ENCODE results near the gene SLC25A47.
"Not testable (repeated sequence)": the region's sequence is repeated elsewhere in the genome, so short reads cannot be mapped to it uniquely, and the experiment has no call there.

SLC25A47 gene

GRCh38 chr14:100287202-100287997 is 35.7 kb upstream of the SLC25A47 start:
- Histone ChIP-seq H3K23ac (ENCODE audit: low read length in 2 of 2) (no peak overlapping the region), H3K4me3 (ENCODE audit: insufficient read depth in 1 of 2, low read depth in 1 of 2, low read length in 2 of 2) (no peak overlapping the region), H3K27me3 (ENCODE audit: control insufficient read depth in 1 of 2, insufficient read depth in 1 of 2, low read length in 2 of 2) (no peaks in the 10 kb centered on the region), H3K14ac (ENCODE audit: low read length in 2 of 2) (no peak overlapping the region), H4K8ac (ENCODE audit: low read length) (no peak overlapping the region), H2AFZ (ENCODE audit: low read depth, low read length) (no peak overlapping the region), H2AK5ac (ENCODE audit: low read length, severe bottlenecking) (no peak overlapping the region), H3K79me1 (replicated peaks; ENCODE audit: low read length, poor library complexity, severe bottlenecking) (peaks cover 42% of the 10 kb centered on the region), H3K4ac (ENCODE audit: low read depth in 1 of 2, low read length in 2 of 2) (no peak overlapping the region), H3K4me1 (ENCODE audit: control insufficient read depth, insufficient read depth, low read depth, low read length) (peaks cover 44% of the 10 kb centered on the region), H3K9ac (ENCODE audit: low read length) (no peak overlapping the region), H2BK120ac (ENCODE audit: low read depth, low read length) (no peak overlapping the region), H3K27ac (ENCODE audit: low read length, poor library complexity, severe bottlenecking) (no peak overlapping the region), H3K36me3 (ENCODE audit: control insufficient read depth in 1 of 2, insufficient read depth in 2 of 2, low read depth in 1 of 2, low read length in 2 of 2) (peaks cover 16 to 39% of the 10 kb centered on the region in 2 experiments), H3K18ac (ENCODE audit: low read depth in 1 of 2, low read length in 2 of 2) (no peak overlapping the region), H3K4me2 (ENCODE audit: low read length, poor library complexity, severe bottlenecking) (no peak overlapping the region), H2BK12ac (ENCODE audit: low read length in 2 of 2) (no peak overlapping the region), H2BK15ac (ENCODE audit: low read depth, poor library complexity, severe bottlenecking) (no peak overlapping the region), H2BK5ac (ENCODE audit: low read depth, low read length, poor library complexity, severe bottlenecking) (no peak overlapping the region), H4K91ac (ENCODE audit: low read length) (no peak overlapping the region), H3K9me3 (ENCODE audit: control insufficient read depth, low read length) (no peaks in the 10 kb centered on the region)
- WGBS = 71% methylated on average over 9 of the region's 12 CpGs
- no peak for DNase-seq

GRCh38 chr14:100287998-100288295 is 35.2 kb upstream of the SLC25A47 start:
- H2BK120ac ChIP-seq (ENCODE audit: low read depth, low read length); H2AK5ac ChIP-seq (ENCODE audit: low read length, severe bottlenecking); H2BK5ac ChIP-seq (ENCODE audit: low read depth, low read length, poor library complexity, severe bottlenecking); H4K91ac ChIP-seq (ENCODE audit: low read length); H3K14ac ChIP-seq (ENCODE audit: low read length in 2 of 2); H2AFZ ChIP-seq (ENCODE audit: low read depth, low read length); H2BK12ac ChIP-seq (ENCODE audit: low read length in 2 of 2); H3K4me2 ChIP-seq (ENCODE audit: low read length, poor library complexity, severe bottlenecking); H3K9ac ChIP-seq (ENCODE audit: low read length); H3K23ac ChIP-seq (ENCODE audit: low read length in 2 of 2); H3K4ac ChIP-seq (ENCODE audit: low read depth in 1 of 2, low read length in 2 of 2); H3K4me3 ChIP-seq (ENCODE audit: insufficient read depth in 1 of 2, low read depth in 1 of 2, low read length in 2 of 2); H3K18ac ChIP-seq (ENCODE audit: low read depth in 1 of 2, low read length in 2 of 2); H3K27ac ChIP-seq (ENCODE audit: low read length, poor library complexity, severe bottlenecking); DNase-seq; H3K9me3 ChIP-seq (ENCODE audit: control insufficient read depth, low read length); H3K27me3 ChIP-seq (ENCODE audit: control insufficient read depth in 1 of 2, insufficient read depth in 1 of 2, low read length in 2 of 2); H4K8ac ChIP-seq (ENCODE audit: low read length); H2BK15ac ChIP-seq (ENCODE audit: low read depth, poor library complexity, severe bottlenecking): not testable (repeated sequence)
- 97% methylated on average over 7 of the region's 8 CpGs for WGBS
- Histone ChIP-seq H3K36me3 (ENCODE audit: control insufficient read depth in 1 of 2, insufficient read depth in 2 of 2, low read depth in 1 of 2, low read length in 2 of 2) (peaks cover 18 to 42% of the 10 kb centered on the region in 2 experiments), H3K79me1 (replicated peaks; ENCODE audit: low read length, poor library complexity, severe bottlenecking) (peaks cover 45% of the 10 kb centered on the region), H3K4me1 (ENCODE audit: control insufficient read depth, insufficient read depth, low read depth, low read length) (peaks cover 44% of the 10 kb centered on the region)

- no peak overlapping the region for H3K18ac ChIP-seq (ENCODE audit: low read depth in 1 of 2, low read length in 2 of 2)
- H3K4me3 ChIP-seq (ENCODE audit: insufficient read depth in 1 of 2, low read depth in 1 of 2, low read length in 2 of 2) = no peak overlapping the region
- peaks cover 50% of the 10 kb centered on the region for H3K79me1 ChIP-seq (replicated peaks; ENCODE audit: low read length, poor library complexity, severe bottlenecking)
- H3K27me3 ChIP-seq (ENCODE audit: control insufficient read depth in 1 of 2, insufficient read depth in 1 of 2, low read length in 2 of 2) = no peaks in the 10 kb centered on the region
- no peak overlapping the region for H3K9ac ChIP-seq (ENCODE audit: low read length)
- no peak overlapping the region for H2BK12ac ChIP-seq (ENCODE audit: low read length in 2 of 2)
- H4K8ac ChIP-seq (ENCODE audit: low read length) = no peak overlapping the region
- H3K36me3 ChIP-seq (ENCODE audit: control insufficient read depth in 1 of 2, insufficient read depth in 2 of 2, low read depth in 1 of 2, low read length in 2 of 2) = peaks cover 18 to 45% of the 10 kb centered on the region in 2 experiments
- no peaks in the 10 kb centered on the region for H3K9me3 ChIP-seq (ENCODE audit: control insufficient read depth, low read length)
- no peak overlapping the region for H4K91ac ChIP-seq (ENCODE audit: low read length)
- H2BK15ac ChIP-seq (ENCODE audit: low read depth, poor library complexity, severe bottlenecking) = no peak overlapping the region
- 88% methylated on average over 12 of the region's 12 CpGs for WGBS
- no peak overlapping the region for H3K4ac ChIP-seq (ENCODE audit: low read depth in 1 of 2, low read length in 2 of 2)
- DNase-seq = no peak
- H3K27ac ChIP-seq (ENCODE audit: low read length, poor library complexity, severe bottlenecking) = no peak overlapping the region
- H3K4me2 ChIP-seq (ENCODE audit: low read length, poor library complexity, severe bottlenecking) = no peak overlapping the region
- no peak overlapping the region for H2AK5ac ChIP-seq (ENCODE audit: low read length, severe bottlenecking)
- H2BK5ac ChIP-seq (ENCODE audit: low read depth, low read length, poor library complexity, severe bottlenecking) = no peak overlapping the region
- H3K4me1 ChIP-seq (ENCODE audit: control insufficient read depth, insufficient read depth, low read depth, low read length) = peaks cover 47% of the 10 kb centered on the region
- no peak overlapping the region for H3K14ac ChIP-seq (ENCODE audit: low read length in 2 of 2)
- H2BK120ac ChIP-seq (ENCODE audit: low read depth, low read length) = no peak overlapping the region
- no peak overlapping the region for H2AFZ ChIP-seq (ENCODE audit: low read depth, low read length)
- H3K23ac ChIP-seq (ENCODE audit: low read length in 2 of 2) = no peak overlapping the region
Measured at GRCh38 chr14:100288382-100289185, 34.6 kb upstream of the SLC25A47 start.

- H2BK5ac ChIP-seq (ENCODE audit: low read depth, low read length, poor library complexity, severe bottlenecking) = no peak overlapping the region
- no peak overlapping the region for H3K14ac ChIP-seq (ENCODE audit: low read length in 2 of 2)
- H2AFZ ChIP-seq (ENCODE audit: low read depth, low read length) = no peak overlapping the region
- peak overlapping the region; percentile 23 to 54 for H3K18ac ChIP-seq (ENCODE audit: low read depth in 1 of 2, low read length in 2 of 2)
- H3K9ac ChIP-seq (ENCODE audit: low read length) = no peak overlapping the region
- peaks cover 47% of the 10 kb centered on the region for H3K79me1 ChIP-seq (replicated peaks; ENCODE audit: low read length, poor library complexity, severe bottlenecking)
- H3K27ac ChIP-seq (ENCODE audit: low read length, poor library complexity, severe bottlenecking) = no peak overlapping the region
- whole genome bisulfite sequencing = 56% methylated on average over 8 of the region's 9 CpGs
- no peak for DNase-seq
- no peak overlapping the region for H4K8ac ChIP-seq (ENCODE audit: low read length)
- H3K27me3 ChIP-seq (ENCODE audit: control insufficient read depth in 1 of 2, insufficient read depth in 1 of 2, low read length in 2 of 2) = no peaks in the 10 kb centered on the region
- no peak overlapping the region for H2BK120ac ChIP-seq (ENCODE audit: low read depth, low read length)
- H2BK15ac ChIP-seq (ENCODE audit: low read depth, poor library complexity, severe bottlenecking) = peak overlapping the region; percentile 31
- H3K4me3 ChIP-seq (ENCODE audit: insufficient read depth in 1 of 2, low read depth in 1 of 2, low read length in 2 of 2) = no peak overlapping the region
- no peak overlapping the region for H3K4me2 ChIP-seq (ENCODE audit: low read length, poor library complexity, severe bottlenecking)
- peak overlapping the region in 1 of 2 experiments; percentile 61 for H2BK12ac ChIP-seq (ENCODE audit: low read length in 2 of 2)
- no peak overlapping the region for H2AK5ac ChIP-seq (ENCODE audit: low read length, severe bottlenecking)
- no peak overlapping the region for H4K91ac ChIP-seq (ENCODE audit: low read length)
- peaks cover 47% of the 10 kb centered on the region for H3K4me1 ChIP-seq (ENCODE audit: control insufficient read depth, insufficient read depth, low read depth, low read length)
- no peak overlapping the region for H3K23ac ChIP-seq (ENCODE audit: low read length in 2 of 2)
- peaks cover 18 to 46% of the 10 kb centered on the region in 2 experiments for H3K36me3 ChIP-seq (ENCODE audit: control insufficient read depth in 1 of 2, insufficient read depth in 2 of 2, low read depth in 1 of 2, low read length in 2 of 2)
- H3K4ac ChIP-seq (ENCODE audit: low read depth in 1 of 2, low read length in 2 of 2) = no peak overlapping the region
- no peaks in the 10 kb centered on the region for H3K9me3 ChIP-seq (ENCODE audit: control insufficient read depth, low read length)
Measured at GRCh38 chr14:100289916-100290606, 33.1 kb upstream of the SLC25A47 start.

Data from mesenchymal stem cell (in vitro differentiated cells and primary cell).